HG03439 (cell line): ENCODE data around the gene SLC39A3.
A peak's percentile ranks its signal among the peaks of the same experiment; 100 is the strongest.

Experiments
- ATAC-seq: cut with Tn5 transposase; IDR thresholded peaks from one replicate; pipeline ENCODE4 v1.9.1; 2021; ENCODE audit warnings: mild to moderate bottlenecking, moderate library complexity; ENCODE audit not compliant: unreplicated experiment

The SLC39A3 gene

DNA sequence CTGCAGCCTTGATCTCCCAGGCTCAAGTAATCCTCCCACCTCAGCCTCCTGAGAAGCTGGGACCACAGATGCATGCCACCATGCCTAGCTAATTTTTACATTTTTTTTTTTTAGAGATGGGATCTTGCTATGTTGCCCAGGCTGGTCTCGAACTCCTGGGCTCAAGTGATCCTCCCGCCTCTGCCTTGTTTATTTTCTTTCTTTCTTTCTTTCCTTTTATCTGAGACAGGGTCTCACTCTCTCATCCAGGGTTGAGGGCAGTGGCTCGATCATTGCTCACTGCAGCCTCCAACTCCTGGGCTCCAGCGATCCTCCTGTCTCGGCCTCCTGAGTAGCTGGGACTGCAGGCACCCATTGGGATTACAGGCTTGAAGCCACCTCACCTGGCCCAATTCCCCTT is 33.6 kb downstream of the SLC39A3 start:
- no peak for ATAC-seq

DNA sequence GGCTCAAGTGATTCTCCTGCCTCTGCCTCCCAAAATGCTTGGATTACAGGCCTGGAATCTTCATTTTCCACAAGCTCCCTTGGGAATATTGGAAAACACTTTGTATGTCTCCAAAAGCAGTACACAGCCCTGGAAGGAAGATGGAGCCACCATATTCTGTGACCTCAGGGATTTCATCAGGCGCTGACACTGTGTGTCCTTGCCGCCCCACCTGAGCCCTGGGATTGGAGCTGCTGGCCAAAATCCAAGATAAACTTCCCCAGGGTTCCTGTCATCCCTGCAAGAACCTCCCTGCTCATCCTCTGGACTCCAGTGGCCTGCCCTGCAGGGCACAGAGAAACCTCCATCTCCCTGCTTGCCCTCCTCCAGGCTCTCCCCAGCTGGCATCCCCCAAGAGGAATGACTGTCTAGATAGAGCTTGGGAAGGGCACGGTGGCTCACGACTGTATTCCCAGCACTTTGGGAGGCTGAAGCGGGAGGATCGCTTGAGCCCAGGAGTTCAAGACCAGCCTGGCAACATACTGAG is 36.1 kb downstream of the SLC39A3 start:
- ATAC-seq, result no peak

DNA sequence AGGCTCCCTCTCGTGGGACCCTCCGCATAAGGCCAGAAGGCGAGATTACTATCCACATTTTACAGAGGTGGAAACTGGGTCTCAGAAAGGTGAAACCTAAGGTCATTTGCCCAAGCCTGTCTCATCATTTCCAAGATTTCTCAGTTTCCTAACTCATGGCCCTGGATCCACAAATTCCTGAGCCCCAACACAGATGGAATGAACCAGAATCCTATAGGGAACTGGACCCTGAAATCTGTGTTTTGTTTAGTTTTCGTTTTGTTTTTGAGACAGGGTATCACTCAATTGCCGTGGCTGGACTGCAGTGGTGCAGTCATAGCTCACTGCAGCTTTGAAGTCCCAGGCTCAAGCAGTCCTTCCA is 36.8 kb downstream of the SLC39A3 start:
- no peak for ATAC-seq

DNA sequence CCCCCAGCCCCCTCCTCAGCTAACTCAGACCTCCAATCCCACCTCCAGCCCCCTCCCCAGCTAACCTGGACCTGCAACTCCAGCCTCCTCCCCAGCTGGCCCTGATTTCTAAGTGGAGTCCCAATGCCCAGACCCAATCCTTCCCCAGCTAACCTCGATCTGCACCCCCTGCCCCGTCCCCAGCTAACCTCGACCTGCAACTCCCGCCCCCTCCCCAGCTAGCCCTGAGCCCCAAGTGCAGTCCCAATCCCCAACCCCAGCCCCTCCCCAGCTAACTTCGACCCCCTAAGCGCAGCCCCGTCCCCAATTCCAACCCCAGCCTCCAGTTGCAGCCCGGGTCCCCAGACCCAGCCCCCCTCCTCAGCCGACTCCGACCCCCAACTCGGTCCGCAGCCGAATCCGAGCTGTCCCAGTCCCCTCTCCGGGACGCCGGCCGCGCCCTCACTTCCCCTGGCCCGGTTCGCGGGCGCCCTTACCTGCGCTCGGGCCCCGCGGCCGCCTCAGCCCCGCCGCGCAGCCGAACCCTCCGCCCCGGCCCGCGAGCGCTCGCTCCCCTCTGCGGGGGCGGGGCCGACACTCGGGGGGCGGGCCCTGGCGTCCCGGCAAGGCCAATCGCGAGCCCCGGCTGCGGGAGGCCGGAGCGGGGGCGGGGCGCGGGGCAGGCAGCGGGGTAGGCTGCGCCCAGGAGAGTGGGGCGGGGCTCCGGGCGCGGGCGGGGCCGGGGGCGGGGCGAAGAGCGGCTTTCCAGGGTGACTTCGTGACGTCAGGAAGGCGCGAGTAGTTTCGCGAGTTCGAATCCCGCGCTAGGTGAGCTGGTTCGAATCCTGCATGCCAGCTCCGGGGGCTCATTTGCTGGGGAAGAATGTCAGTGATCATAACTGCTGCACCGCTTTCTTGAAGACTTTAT is 37.4 kb downstream of the SLC39A3 start, which contains the start of gene GNG7:
TSS of gene GNG7 (minus strand) at position 525 of the 907 bp plus-strand sequence. CDS start 182,006 bp downstream, outside the sequence.
- peak; percentile 62 for ATAC-seq

DNA sequence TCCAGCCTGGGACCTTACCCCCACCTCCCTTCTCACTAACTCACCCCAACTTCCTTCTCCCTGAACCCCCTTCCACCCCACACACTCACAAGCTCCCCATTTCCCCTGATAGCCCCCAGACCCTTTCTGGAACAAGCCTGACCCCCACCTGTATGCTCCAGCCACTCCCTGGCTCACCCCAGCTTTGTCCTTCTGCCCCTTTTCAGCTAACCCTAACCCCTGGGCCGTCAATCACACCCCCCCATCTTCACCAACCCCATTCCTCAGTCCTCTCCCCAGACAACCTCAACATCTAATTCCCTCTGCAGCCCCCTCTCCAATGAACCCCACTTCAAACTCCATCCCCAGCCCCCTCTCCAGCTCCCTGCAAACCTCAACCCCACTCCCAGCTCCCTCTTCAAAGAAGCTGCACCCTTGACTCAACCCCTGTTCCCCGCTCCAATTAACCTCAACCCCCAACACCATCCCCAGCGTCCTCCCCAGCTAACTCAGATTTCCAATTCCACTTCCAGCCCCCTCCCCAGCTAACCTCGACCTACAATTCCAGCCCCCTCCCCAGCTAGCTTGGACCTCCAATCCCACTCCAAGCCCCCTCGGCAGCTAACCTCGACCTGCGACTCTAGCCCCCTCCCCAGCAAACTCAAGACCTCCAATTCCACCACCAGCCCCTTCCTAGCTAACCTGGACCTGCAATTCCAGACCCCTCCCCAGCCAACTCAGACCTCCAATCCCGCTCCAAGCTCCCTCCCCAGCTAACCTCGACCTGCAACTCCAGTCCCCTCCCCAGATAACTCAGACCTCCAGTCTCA is 38.3 kb downstream of the SLC39A3 start:
- ATAC-seq, result no peak

DNA sequence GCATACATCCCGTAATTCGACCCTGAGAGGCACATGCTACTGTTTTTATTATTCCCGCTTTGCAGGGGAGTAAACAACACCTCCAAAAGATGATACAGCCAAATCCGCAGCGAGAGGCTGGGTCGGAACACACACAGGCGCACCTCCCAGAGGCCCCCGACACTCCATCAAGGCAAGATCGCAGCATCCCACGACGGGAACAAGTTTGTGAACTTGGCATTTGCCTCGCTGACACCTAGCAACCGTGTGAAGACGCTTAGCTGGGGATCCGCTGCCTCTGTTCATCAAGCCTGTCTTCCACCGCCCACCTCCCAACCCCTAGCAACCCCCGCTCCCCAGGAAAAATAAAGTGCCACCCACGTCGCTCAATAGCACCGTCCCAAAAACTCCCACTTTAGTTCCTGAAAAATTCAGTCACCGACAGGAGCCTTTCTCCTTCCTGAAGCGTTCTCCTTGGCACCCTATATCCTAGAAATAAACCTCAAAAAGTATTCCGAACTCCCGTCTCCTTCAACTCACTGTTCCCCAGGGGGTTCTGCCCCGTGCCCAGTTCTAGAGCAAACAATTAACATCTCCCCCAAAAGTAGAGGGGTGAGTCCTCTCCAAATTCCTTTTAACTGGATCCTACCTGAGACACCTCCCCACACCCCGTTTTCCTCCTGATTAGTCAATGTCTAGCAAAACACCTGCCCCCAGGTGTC is 39.0 kb downstream of the SLC39A3 start:
- no peak for ATAC-seq

DNA sequence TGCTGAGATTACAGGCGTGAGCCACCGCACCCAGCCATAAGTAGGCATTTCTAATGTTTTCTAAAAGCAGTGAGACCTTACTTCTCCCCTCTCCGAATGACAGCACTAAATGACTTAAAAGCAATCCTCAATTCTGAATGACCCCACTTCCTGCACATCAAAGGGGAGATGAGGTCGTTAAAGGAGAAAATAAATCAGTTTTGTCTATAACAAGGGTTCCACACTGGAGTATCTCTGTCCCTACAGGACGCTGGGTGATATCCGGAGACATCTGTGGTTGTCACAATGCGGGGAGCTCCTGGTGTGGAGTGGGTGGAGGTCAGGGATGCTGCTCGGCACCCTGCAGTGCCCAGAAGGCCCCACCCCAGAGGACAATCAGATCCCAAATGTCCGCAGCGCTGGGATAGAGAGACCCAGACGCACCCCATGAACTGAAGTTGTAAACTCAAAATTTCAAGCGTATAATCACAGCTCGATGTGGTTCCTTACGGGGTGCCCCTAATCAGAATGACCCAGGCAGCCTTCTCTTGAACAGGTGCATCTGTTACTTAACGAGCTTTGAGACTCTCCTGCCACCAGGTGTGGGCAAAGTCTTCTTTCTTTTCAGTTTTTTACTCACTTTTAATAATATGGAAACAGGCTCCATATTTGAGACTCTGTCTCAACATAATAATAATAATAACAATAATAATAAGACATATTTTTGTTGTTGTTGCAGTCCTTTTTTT is 40.2 kb downstream of the SLC39A3 start:
- no peak for ATAC-seq

DNA sequence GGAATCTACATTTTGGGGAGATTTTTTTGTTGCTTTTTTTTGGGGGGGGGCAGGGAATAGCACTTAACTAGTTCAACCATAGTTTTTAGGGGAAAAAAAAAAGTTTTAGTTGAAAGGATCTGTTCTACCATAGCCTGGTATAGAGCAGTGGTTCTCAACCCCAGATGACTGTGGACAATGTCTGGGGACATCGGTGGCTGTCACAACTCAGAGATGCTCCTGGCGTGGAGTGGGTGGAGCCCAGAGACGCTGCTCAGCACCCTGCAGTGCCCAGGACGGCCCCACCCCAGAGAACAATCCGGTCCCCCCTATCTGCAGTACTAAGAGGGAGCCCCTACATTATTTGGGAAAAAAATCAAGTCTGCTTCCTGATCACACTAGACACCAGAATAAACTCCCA is 45.6 kb downstream of the SLC39A3 start:
- no peak for ATAC-seq

DNA sequence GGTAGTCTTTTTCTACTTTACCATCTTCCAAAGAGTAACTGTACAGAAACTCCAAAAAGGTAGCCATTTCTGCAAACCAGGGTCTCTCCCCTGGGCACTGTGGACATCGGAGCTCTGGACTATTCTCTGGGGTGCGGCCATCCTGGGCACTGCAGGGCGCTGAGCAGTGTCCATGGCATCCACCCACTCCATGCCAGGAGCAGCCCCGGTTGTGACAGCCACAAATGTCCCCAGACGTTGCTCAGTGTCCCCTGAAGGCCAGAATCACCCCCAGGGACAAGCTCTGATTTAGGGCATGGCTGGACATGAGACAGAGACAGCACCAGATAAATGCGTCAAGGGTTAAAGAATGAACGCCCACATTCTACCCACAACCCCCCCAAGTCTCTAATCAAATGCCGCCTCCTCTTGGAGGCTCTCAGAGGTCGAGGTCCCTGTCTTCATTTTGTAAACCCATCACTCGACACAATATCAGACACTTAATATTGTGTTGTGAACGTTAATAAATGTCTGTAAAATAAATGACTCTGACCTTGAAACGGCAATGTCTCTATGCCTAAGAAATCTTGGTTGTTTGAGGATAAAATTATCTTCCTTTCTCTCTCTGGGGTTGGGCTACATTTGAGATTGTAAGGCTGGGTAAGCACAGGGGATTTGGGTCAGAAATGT is 46.2 kb downstream of the SLC39A3 start:
- no peak for ATAC-seq

DNA sequence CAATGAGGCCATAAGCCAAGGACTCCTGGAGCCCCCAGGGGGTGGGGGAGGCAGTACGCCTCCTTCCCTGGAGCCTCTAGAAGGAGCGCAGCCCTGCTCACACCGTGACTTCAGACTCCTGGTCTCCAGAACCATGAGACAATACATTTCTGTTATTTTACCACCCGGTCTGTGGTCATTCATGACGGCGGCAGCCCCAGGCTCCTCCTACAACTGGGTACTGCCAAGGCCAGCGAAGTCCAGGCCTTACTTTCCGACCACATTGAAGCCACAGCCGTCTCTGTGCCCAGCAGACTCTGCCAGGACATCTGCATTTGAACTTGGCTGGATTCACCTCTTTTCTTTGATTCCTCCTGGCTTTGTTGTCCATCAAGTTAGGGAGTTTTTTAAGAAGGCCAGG is 47.9 kb downstream of the SLC39A3 start:
- no peak for ATAC-seq

DNA sequence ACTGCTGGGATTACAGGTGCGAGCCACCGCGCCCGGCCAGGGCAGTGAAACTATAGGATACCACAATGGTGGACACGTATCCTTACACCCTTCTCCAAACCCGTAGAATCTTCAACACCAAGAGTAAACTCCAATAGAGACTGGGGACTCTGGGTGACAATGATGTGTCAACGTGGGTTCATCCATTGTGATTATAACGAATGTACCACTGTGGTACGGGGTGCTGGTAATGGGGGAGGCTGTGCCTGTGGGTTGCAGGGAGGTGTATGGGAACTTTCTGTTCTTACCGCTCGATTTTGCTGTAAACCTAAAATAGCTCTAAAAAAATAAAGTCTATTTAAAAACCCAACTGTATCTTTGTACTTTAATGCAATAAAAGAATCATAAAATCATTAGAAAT is 49.0 kb downstream of the SLC39A3 start:
- no peak for ATAC-seq

DNA sequence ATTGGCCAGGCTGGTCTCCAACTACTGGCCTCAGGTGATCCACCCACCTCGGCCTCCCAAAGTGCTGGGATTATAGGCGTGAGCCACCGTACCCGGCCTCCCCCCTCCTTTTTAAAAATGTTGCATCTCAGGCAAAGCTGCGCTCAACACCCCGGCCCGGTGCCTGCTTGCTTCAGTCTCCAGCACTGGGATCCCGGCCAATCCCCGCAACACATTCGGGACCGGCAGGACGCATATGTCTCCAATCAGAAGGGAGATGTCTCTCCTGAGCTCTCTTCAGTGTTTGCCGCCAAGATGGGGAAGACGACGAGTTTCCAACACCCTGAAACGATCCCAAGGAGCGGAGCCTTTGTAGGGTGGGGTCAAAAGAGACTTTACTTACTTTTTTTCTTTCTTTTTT is 53.5 kb downstream of the SLC39A3 start:
- ATAC-seq, result no peak

DNA sequence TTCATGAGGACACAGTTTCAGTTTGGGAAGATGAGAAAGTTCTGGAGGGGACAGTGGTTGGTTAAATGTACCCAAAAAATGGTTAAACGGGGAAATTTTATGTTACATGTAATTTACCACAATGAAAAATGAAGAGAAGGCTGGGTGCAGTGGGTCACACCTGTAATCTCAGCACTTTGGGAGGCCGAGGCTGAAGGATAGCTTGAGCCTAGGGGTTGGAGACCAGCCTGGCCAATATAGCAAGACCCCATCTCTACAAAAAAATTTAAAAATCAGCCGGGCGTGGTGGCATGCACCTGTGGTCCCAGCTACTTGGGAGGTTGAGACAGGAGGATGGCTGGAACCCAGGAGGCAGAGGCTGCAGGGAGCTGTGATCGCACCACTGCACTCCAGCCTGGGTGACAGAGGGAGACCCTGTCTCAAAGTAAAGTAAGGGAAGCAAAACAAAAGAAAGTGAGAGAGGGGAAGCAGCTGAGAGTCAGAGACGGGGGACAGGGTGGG is 54.6 kb downstream of the SLC39A3 start:
- no peak for ATAC-seq

DNA sequence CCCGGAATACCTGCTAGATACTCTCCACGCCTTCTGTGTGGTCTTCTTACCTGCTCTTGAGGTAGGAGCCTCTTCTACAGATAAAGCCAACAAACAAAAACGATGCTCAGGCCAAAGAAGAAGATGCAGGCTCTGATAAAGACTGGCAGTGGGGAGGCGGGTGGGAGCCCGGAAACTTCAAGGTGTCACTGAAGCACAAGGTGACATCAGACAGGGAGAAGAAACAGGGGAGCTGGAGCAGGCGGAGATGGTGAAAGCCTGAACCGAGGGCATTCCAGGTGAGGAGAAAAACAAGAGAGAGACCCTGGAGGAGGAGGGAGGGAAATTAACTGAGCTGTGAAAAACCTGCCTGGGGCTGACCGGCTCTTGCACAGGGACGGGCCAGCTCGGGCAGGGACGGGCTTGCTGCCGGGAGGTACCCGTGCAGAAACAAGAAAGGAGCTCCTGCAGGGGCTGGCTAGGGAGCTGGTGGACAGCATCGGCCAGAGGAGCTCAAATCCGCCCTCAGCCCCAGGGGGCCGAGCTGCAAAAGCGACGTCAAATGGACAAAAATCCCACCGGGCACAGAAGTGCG is 56.3 kb downstream of the SLC39A3 start:
- ATAC-seq, result no peak
